Transverse colon (tissue), 3 donors: ENCODE data around the gene CACNA1C.

ENCODE experiments used
- CTCF ChIP-seq, 5 experiments: fragments of 200-600 bp in 3 of 5; fragments of 450-650 bp in 2 of 5; sonication (generic) in 3 of 5; IDR thresholded peaks; 1 replicate in 2 of 5; 2 replicates in 3 of 5; pipeline ENCODE4 v1.5.1; 2016 to 2017; ENCODE audit warnings: antibody characterized with exemption in 5 of 5, inconsistent platforms in 3 of 5, mild to moderate bottlenecking in 2 of 5, moderate library complexity in 1 of 5
- EP300 ChIP-seq: sonication (generic); formaldehyde crosslinking; IDR thresholded peaks from one replicate; pipeline ENCODE4 v1.6.1; 2017; ENCODE audit warnings: antibody characterized with exemption, low read depth

GRCh38 chr12:2150833-2151232, 98.0 kb downstream of the CACNA1C start:
- no peak for TF ChIP-seq CTCF (IDR thresholded peaks at IDR 0.05)
- no peak for TF ChIP-seq EP300
